ENCODE data around the gene KDM2A.

The KDM2A gene

GRCh38 chr11:67302571-67303131, 183.6 kb downstream of the KDM2A start:
- no peak for DNase-seq (ENCODE audit: low read depth)

GRCh38 chr11:67303132-67303834, 184.2 kb downstream of the KDM2A start, which contains the start of gene SSH3:
Gene SSH3, plus strand, starts transcription at chr11:67303530. Its CDS starts 96 bp downstream, at chr11:67303626.
- no peak for DNase-seq (ENCODE audit: low read depth)

GRCh38 chr11:67303835-67304411, 184.9 kb downstream of the KDM2A start:
- no peak for DNase-seq (ENCODE audit: low read depth)

GRCh38 chr11:67304511-67305113, 185.5 kb downstream of the KDM2A start:
- no peak for DNase-seq (ENCODE audit: low read depth)

GRCh38 chr11:67306769-67307544, 187.9 kb downstream of the KDM2A start:
- no peak for DNase-seq (ENCODE audit: low read depth)

DNA sequence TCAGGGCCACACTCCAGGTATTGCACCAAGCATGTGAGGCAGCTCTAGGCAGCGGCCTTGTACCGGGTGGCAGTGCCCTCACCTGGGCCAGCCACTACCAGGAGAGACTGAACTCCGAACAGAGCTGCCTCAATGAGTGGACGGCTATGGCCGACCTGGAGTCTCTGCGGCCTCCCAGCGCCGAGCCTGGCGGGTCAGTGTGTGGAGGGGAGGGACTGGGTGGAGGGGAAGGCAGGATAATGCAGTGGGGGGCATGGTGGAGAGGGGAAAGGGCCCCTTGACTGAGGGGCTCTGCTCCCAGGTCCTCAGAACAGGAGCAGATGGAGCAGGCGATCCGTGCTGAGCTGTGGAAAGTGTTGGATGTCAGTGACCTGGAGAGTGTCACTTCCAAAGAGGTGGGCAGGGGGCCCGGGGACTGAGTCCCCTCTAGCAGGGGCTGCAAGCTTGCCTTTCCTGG, 188.5 kb downstream of the KDM2A start:
- DNase-seq (ENCODE audit: low read depth): no peak
